K562 (cell line): Measurements from ENCODE around the gene DNAJB14. TPM values are rescaled to one million over a fixed set of nuclear protein-coding genes. Genes with fewer than 3 reads are reported as not detected.

Source experiments
- CGGBP1 ChIP-seq: fragments of 250-450 bp; sonication (Bioruptor Pico); IDR thresholded peaks from 2 replicates; pipeline ENCODE4 v1.9.0; 2021; ENCODE audit warnings: mild to moderate bottlenecking
- E2F6 ChIP-seq, 2 experiments: IDR thresholded peaks; 2 replicates each; pipeline ENCODE4 v1.6.1; 2011; ENCODE audit warnings: borderline replicate concordance in 1 of 2, control low read depth in 1 of 2, low read depth in 1 of 2, low read length in 1 of 2, mild to moderate bottlenecking in 1 of 2, mixed read lengths in 1 of 2, moderate library complexity in 1 of 2; ENCODE audit not compliant: insufficient read depth in 1 of 2, insufficient read length in 1 of 2, poor library complexity in 1 of 2, severe bottlenecking in 1 of 2; ENCODE audit errors: extremely low read depth in 1 of 2
- FOXP1 ChIP-seq: sonication (generic); formaldehyde crosslinking; IDR thresholded peaks from 2 replicates; pipeline ENCODE4 v1.8.0; 2022; ENCODE audit warnings: mild to moderate bottlenecking, missing genetic modification reagents
- HNRNPH1 ChIP-seq: fragments of 200-400 bp; formaldehyde crosslinking; optimal IDR thresholded peaks from 2 replicates; pipeline ENCODE3; 2017; ENCODE audit warnings: low read depth, mild to moderate bottlenecking, low read length, moderate library complexity
- JUN ChIP-seq, 2 experiments: sonication (generic) in 1 of 2; formaldehyde crosslinking in 1 of 2; IDR thresholded peaks; 2 replicates each; pipeline versions ENCODE4 v1.6.1 to v1.8.0; 2012 to 2022; ENCODE audit warnings: borderline replicate concordance in 2 of 2, mild to moderate bottlenecking in 2 of 2, improper control_type of control experiment in 1 of 2, low read depth in 1 of 2, low read length in 1 of 2, missing genetic modification reagents in 1 of 2
- KLF10 ChIP-seq: fragments of 250-450 bp; sonication (Bioruptor Pico); IDR thresholded peaks from 2 replicates; pipeline ENCODE4 v1.6.1; 2021; ENCODE audit warnings: matching md5 sums
- MAFG ChIP-seq: fragments of 450-650 bp; conservative IDR thresholded peaks from 2 replicates; pipeline ENCODE4 v1.6.1; 2016; ENCODE audit warnings: missing genetic modification characterization, missing compliant biosample characterization
- MECOM ChIP-seq: fragments of 250-450 bp; sonication (Bioruptor Pico); IDR thresholded peaks from 2 replicates; pipeline ENCODE4 v1.8.0; 2022; ENCODE audit warnings: inconsistent platforms
- MITF ChIP-seq: IDR thresholded peaks from 2 replicates; pipeline ENCODE4 v1.6.1; 2014; ENCODE audit warnings: antibody characterized with exemption
- NCOA6 ChIP-seq: fragments of 450-650 bp; IDR thresholded peaks from 2 replicates; pipeline ENCODE4 v1.6.1; 2017; ENCODE audit warnings: mild to moderate bottlenecking
- NFE2 ChIP-seq: IDR thresholded peaks from 2 replicates; pipeline ENCODE4 v1.6.1; 2014; ENCODE audit warnings: antibody characterized with exemption, low read depth
- RB1 ChIP-seq: fragments of 450-650 bp; IDR thresholded peaks from 2 replicates; pipeline ENCODE4 v1.6.1; 2017; ENCODE audit warnings: low read depth, mild to moderate bottlenecking
- SLC30A9 ChIP-seq: fragments of 250-450 bp; sonication (Bioruptor Pico); IDR thresholded peaks from 2 replicates; pipeline ENCODE4 v1.8.0; 2022; ENCODE audit warnings: mild to moderate bottlenecking, moderate library complexity
- TRIM25 ChIP-seq: fragments of 450-650 bp; IDR thresholded peaks from 2 replicates; pipeline ENCODE4 v1.7.0; 2016; ENCODE audit warnings: borderline replicate concordance
- XRCC3 ChIP-seq: fragments of 450-650 bp; IDR thresholded peaks from 2 replicates; pipeline ENCODE4 v1.6.1; 2017; ENCODE audit warnings: mild to moderate bottlenecking, moderate library complexity
- ZBED1 ChIP-seq: IDR thresholded peaks from 2 replicates; pipeline ENCODE4 v1.6.1; 2014
- ZNF584 ChIP-seq: fragments of 200-800 bp; sonication (Bioruptor generic); IDR thresholded peaks from 2 replicates; pipeline ENCODE4 v1.6.1; 2016; ENCODE audit warnings: low read depth, mild to moderate bottlenecking, missing genetic modification characterization, missing compliant biosample characterization
- ZNF589 ChIP-seq: fragments of 200-800 bp; sonication (Bioruptor generic); IDR thresholded peaks from 2 replicates; pipeline ENCODE4 v1.6.1; 2016; ENCODE audit warnings: low read depth, missing genetic modification characterization, missing compliant biosample characterization
- ZNF639 ChIP-seq, 2 experiments: fragments of 200-800 bp in 1 of 2; sonication (Bioruptor generic) in 1 of 2; sonication (generic) in 1 of 2; formaldehyde crosslinking in 1 of 2; IDR thresholded peaks in 1 of 2; conservative IDR thresholded peaks in 1 of 2; 2 replicates each; pipeline versions ENCODE4 v1.5.0 to v1.6.1; 2016 to 2020; ENCODE audit warnings: missing compliant biosample characterization in 1 of 2, missing genetic modification characterization in 1 of 2, missing genetic modification reagents in 1 of 2
- polyA plus RNA-seq, 8 experiments: library from polyadenylated mRNA; depleted of rRNA in 4 of 8; stranded (reverse) in 5 of 8; unstranded in 3 of 8; fragments of >200 nt; fragmentation: Nextera tagmentation in 2 of 8; fragmentation: Illumina TruSeq in 1 of 8; extraction: Ambion mirVana in 2 of 8; extraction: Trizol in 1 of 8; gene quantifications; 2 replicates each; pipeline versions ENCODE4 v1.2.1 to v1.2.3, GENCODE V29; 2011 to 2014; ENCODE audit warnings: inconsistent platforms in 1 of 8, missing spikeins in 1 of 8
- total RNA-seq, 7 experiments: library from RNA; depleted of rRNA in 6 of 7; stranded (reverse); fragments of >200 nt in 6 of 7; fragmentation: Illumina TruSeq in 2 of 7; extraction: Trizol in 2 of 7; gene quantifications; 2 replicates each; pipeline versions ENCODE4 v1.2.1 to v1.2.3, GENCODE V29; 2011 to 2021; ENCODE audit warnings: low replicate concordance in 1 of 7

The DNAJB14 gene
- total and polyA plus RNA-seq, 9 of the 15 experiments (the other 6 are each of a cell fraction or from before 2014, with no cell fraction given): 5.5 to 28.0 (median 12.7) TPM

GRCh38 chr4:99949999-99950912, 3.8 kb upstream of the DNAJB14 start, which contains the start of gene H2AZ1 (continued):
- TF ChIP-seq JUN (IDR thresholded peaks at IDR 0.05; ENCODE audit: borderline replicate concordance, low read depth, low read length) (0 out of 2 replicates have a peak, but pooled peaks have one; percentile 2), JUN (CRISPR knock-in tag; IDR thresholded peaks at IDR 0.05; ENCODE audit: borderline replicate concordance) (0 out of 2 replicates have a peak, but pooled peaks have one; percentile 36), NCOA6 (no peak), NFE2 (0 out of 2 replicates have a peak, but pooled peaks have one; percentile 8), ZNF639 (CRISPR knock-in tag; conservative IDR thresholded peaks at IDR 0.05 in 1 of 2, IDR thresholded peaks at IDR 0.05 in 1 of 2) (peak in 1 of 2 experiments; percentile 68; a peak in 1 of 4 replicates), E2F6 (IDR thresholded peaks at IDR 0.05; ENCODE audit: borderline replicate concordance in 1 of 2, extremely low read depth in 1 of 2, insufficient read depth in 1 of 2, insufficient read length in 1 of 2, low read depth in 1 of 2, low read length in 1 of 2, poor library complexity in 1 of 2, severe bottlenecking in 1 of 2) (peak; percentile 66 to 76), MAFG (tag) (no peak), MECOM (CRISPR knock-in tag) (peak; percentile 47; the same call in 1 of the 2 replicates), FOXP1 (CRISPR knock-in tag) (peak; percentile 75; the same call in 1 of the 2 replicates), HNRNPH1 (no peak), SLC30A9 (no peak), TRIM25 (peak; percentile 74; the same call in 1 of the 2 replicates), XRCC3 (no peak), MITF (peak; percentile 50; the same call in 1 of the 2 replicates), KLF10 (CRISPR knock-in tag) (0 out of 2 replicates have a peak, but pooled peaks have one; percentile 33), ZBED1 (peak; percentile 75), ZNF589 (peak; percentile 76), ZNF584 (CRISPR knock-in tag) (no peak), RB1 (peak; percentile 51; the same call in 1 of the 2 replicates), CGGBP1 (CRISPR knock-in tag) (0 out of 2 replicates have a peak, but pooled peaks have one; percentile 80)
